GM12891 (cell line): ENCODE results near the gene LYPD6.

ENCODE experiments used
- PAX5 ChIP-seq: IDR thresholded peaks from 2 replicates; pipeline ENCODE4 v1.6.1; 2011; ENCODE audit warnings: low read length, moderate library complexity, mild to moderate bottlenecking; ENCODE audit not compliant: insufficient read depth, severe bottlenecking
- POLR2A ChIP-seq: IDR thresholded peaks from 2 replicates; pipeline ENCODE4 v1.6.1; 2011; ENCODE audit warnings: low read depth, low read length, control low read depth
- POLR2AphosphoS5 ChIP-seq: IDR thresholded peaks from 2 replicates; pipeline ENCODE4 v1.6.1; 2011; ENCODE audit warnings: low read depth, low read length, control low read depth
- TAF1 ChIP-seq: IDR thresholded peaks from 2 replicates; pipeline ENCODE4 v1.6.1; 2011; ENCODE audit warnings: low read depth, low read length, control low read depth

- TF ChIP-seq POLR2AphosphoS5 (no peak), PAX5 (no peak), POLR2A (no peak), TAF1 (no peak)
These were observed 87.7 kb downstream of the LYPD6 start for GRCh38 chr2:149418065-149418464.
